Measurements from ENCODE around the gene BICC1. TPM values are rescaled to one million over a fixed set of nuclear protein-coding genes. Genes with fewer than 3 reads are reported as not detected.

BICC1 gene
- total and polyA plus RNA-seq, 2 of the 8 experiments (the other 6 are each of a cell fraction or from before 2014, with no cell fraction given): 0.20 to 0.73 TPM

- Histone ChIP-seq H3K4me1 (replicated peaks in 1 of 4; ENCODE audit: control insufficient read depth in 3 of 4, insufficient read depth in 4 of 4, low read length in 3 of 4) (no peaks in the 10 kb centered on the region), H2BK15ac (ENCODE audit: low read length) (no peak overlapping the region), H4K8ac (ENCODE audit: extremely low read depth, insufficient read depth, low read length) (no peak overlapping the region), H3K4ac (replicated peaks; ENCODE audit: insufficient read length, low read depth, low read length) (no peak overlapping the region), H2BK20ac (ENCODE audit: low read length) (no peak overlapping the region), H3K18ac (ENCODE audit: extremely low read depth, low read length) (no peak overlapping the region), H2BK5ac (ENCODE audit: low read depth, low read length) (no peak overlapping the region), H3K9ac (replicated peaks in 1 of 4; ENCODE audit: extremely low read depth in 1 of 4, low read depth in 3 of 4, low read length in 3 of 4) (no peak overlapping the region), H4K20me1 (replicated peaks in 1 of 2; ENCODE audit: control insufficient read depth in 1 of 2, insufficient read depth in 2 of 2, low read length in 2 of 2) (no peaks in the 10 kb centered on the region), H3K56ac (replicated peaks; ENCODE audit: insufficient read length, low read depth, low read length) (no peak overlapping the region), H4K91ac (replicated peaks; ENCODE audit: insufficient read length, low read length) (no peak overlapping the region), H3K4me3 (ENCODE audit: extremely low read depth in 1 of 4, insufficient read depth in 2 of 4, low read depth in 3 of 4, low read length in 4 of 4) (no peak overlapping the region), H3K79me2 (ENCODE audit: control insufficient read depth in 1 of 2, insufficient read depth in 2 of 2, low read length in 2 of 2) (no peaks in the 10 kb centered on the region), H4K5ac (ENCODE audit: insufficient read length, low read depth, low read length) (no peak overlapping the region), H3K23ac (ENCODE audit: insufficient read length) (no peak overlapping the region), H3K14ac (ENCODE audit: insufficient read length) (no peak overlapping the region), H3K27ac (ENCODE audit: low read depth, low read length) (no peak overlapping the region), H2AFZ (ENCODE audit: low read length) (no peak overlapping the region), H2BK120ac (replicated peaks; ENCODE audit: low read depth, low read length) (no peak overlapping the region), H3K79me1 (ENCODE audit: low read depth, low read length) (no peaks in the 10 kb centered on the region), H3K23me2 (ENCODE audit: low read depth, low read length) (no peaks in the 10 kb centered on the region), H3K4me2 (ENCODE audit: insufficient read depth in 1 of 2, low read depth in 2 of 2, low read length in 2 of 2) (no peak overlapping the region), H3K36me3 (ENCODE audit: control insufficient read depth in 2 of 4, insufficient read depth in 4 of 4, low read length in 3 of 4) (no peaks in the 10 kb centered on the region), H3K9me3 (ENCODE audit: insufficient read depth in 2 of 2, low read depth in 1 of 2, low read length in 1 of 2) (0 out of 4 replicates have a peak, but pooled peaks cover 0 to 5% of the 10 kb centered on the region in 2 experiments), H3K27me3 (replicated peaks in 1 of 4; ENCODE audit: control insufficient read depth in 3 of 4, extremely low read depth in 1 of 4, insufficient read depth in 3 of 4, low read length in 3 of 4) (no peaks in the 10 kb centered on the region), H2AK5ac (ENCODE audit: low read depth, low read length) (no peak overlapping the region), H2BK12ac (ENCODE audit: low read depth, low read length) (no peak overlapping the region)
- TF ChIP-seq EP300 (IDR thresholded peaks at IDR 0.05; ENCODE audit: borderline replicate concordance in 1 of 2, low read depth in 2 of 2, low read length in 2 of 2) (no peak), RAD21 (IDR thresholded peaks at IDR 0.05 in 1 of 2, conservative IDR thresholded peaks at IDR 0.05 in 1 of 2; ENCODE audit: low read depth in 2 of 2, low read length in 2 of 2) (no peak), CREB1 (IDR thresholded peaks at IDR 0.05) (no peak), RNF2 (IDR thresholded peaks at IDR 0.05; ENCODE audit: borderline replicate concordance, low read depth, low read length, missing control alignments, poor library complexity, severe bottlenecking) (no peak), SIX5 (IDR thresholded peaks at IDR 0.05; ENCODE audit: low read depth, low read length) (no peak), POU5F1 (IDR thresholded peaks at IDR 0.05; ENCODE audit: low read depth, low read length) (no peak), SIRT6 (IDR thresholded peaks at IDR 0.05; ENCODE audit: low read length) (no peak), HDAC6 (IDR thresholded peaks at IDR 0.05; ENCODE audit: low read depth, low read length) (no peak), PHF8 (conservative IDR thresholded peaks at IDR 0.05; ENCODE audit: low read depth, low read length) (no peak)
- ChIA-PET POLR2A (ENCODE audit: partially characterized antibody) (no interaction called here), CTCF (ENCODE audit: partially characterized antibody) (no interaction called here)
- 91% methylated on average over 5 of the region's 5 CpGs; no CpG with 5 or more reads in 1 of the 2 experiments for WGBS, 2 experiments (ENCODE audit: extremely low coverage in 1 of 2, insufficient coverage in 1 of 2, insufficient read length in 1 of 2, insufficient replicate concordance in 2 of 2, low coverage in 1 of 2, low lambda C conversion rate in 2 of 2, missing lambda C conversion rate in 1 of 2)
- FAIRE-seq (no peak), DNase-seq (ENCODE audit: low read depth in 1 of 2, low spot score in 2 of 2) (no peak)
Measured at GRCh38 chr10:58556516-58557165, 44.0 kb downstream of the BICC1 start.
